Nephron (organoid): ENCODE data around the gene NPL.

Source experiments
- H3K27ac Mint-ChIP-seq, 3 experiments: 2 replicates each; pipeline ENCODE4 v1.8.0; 2020; ENCODE audit warnings: mixed read lengths in 3 of 3, mild to moderate bottlenecking in 2 of 3, moderate library complexity in 1 of 3
- H3K27me3 Mint-ChIP-seq: 2 replicates; pipeline ENCODE4 v1.8.0; 2021; ENCODE audit warnings: low read depth, mild to moderate bottlenecking, moderate library complexity, mixed read lengths
- H3K36me3 Mint-ChIP-seq: 2 replicates; pipeline ENCODE4 v1.8.0; 2020; ENCODE audit warnings: low read depth, mixed read lengths
- H3K4me1 Mint-ChIP-seq: 2 replicates; pipeline ENCODE4 v1.8.0; 2020; ENCODE audit warnings: mixed read lengths
- H3K4me3 Mint-ChIP-seq, 3 experiments: 2 replicates each; pipeline ENCODE4 v1.8.0; 2020; ENCODE audit warnings: mild to moderate bottlenecking in 3 of 3, mixed read lengths in 3 of 3, moderate library complexity in 2 of 3
- H3K9me3 Mint-ChIP-seq: 2 replicates; pipeline ENCODE4 v1.8.0; 2020; ENCODE audit warnings: mixed read lengths
- TF ChIP-seq, protein P1 (sequence below), 3 experiments: fragments of 200-600 bp; sonication (generic); IDR thresholded peaks; one replicate each; pipeline ENCODE4 v1.5.0; 2021; ENCODE audit warnings: antibody characterized with exemption in 3 of 3; ENCODE audit not compliant: unreplicated experiment in 3 of 3

Gene NPL

GRCh38 chr1:182764029-182764727 is 25.4 kb upstream of the NPL start:
- H3K36me3 Mint-ChIP-seq: no peaks in the 10 kb centered on the region
- TF ChIP-seq, protein P1, sequence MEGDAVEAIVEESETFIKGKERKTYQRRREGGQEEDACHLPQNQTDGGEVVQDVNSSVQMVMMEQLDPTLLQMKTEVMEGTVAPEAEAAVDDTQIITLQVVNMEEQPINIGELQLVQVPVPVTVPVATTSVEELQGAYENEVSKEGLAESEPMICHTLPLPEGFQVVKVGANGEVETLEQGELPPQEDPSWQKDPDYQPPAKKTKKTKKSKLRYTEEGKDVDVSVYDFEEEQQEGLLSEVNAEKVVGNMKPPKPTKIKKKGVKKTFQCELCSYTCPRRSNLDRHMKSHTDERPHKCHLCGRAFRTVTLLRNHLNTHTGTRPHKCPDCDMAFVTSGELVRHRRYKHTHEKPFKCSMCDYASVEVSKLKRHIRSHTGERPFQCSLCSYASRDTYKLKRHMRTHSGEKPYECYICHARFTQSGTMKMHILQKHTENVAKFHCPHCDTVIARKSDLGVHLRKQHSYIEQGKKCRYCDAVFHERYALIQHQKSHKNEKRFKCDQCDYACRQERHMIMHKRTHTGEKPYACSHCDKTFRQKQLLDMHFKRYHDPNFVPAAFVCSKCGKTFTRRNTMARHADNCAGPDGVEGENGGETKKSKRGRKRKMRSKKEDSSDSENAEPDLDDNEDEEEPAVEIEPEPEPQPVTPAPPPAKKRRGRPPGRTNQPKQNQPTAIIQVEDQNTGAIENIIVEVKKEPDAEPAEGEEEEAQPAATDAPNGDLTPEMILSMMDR (IDR thresholded peaks at IDR 0.05; ENCODE audit: unreplicated experiment in 3 of 3): no peak
- no peak overlapping the region for H3K4me3 Mint-ChIP-seq
- H3K9me3 Mint-ChIP-seq: no peaks in the 10 kb centered on the region
- peak overlapping the region; percentile 11 to 51 (median 15) for H3K27ac Mint-ChIP-seq
- H3K4me1 Mint-ChIP-seq: peaks cover 30% of the 10 kb centered on the region
- peaks cover 5% of the 10 kb centered on the region for H3K27me3 Mint-ChIP-seq

DNA sequence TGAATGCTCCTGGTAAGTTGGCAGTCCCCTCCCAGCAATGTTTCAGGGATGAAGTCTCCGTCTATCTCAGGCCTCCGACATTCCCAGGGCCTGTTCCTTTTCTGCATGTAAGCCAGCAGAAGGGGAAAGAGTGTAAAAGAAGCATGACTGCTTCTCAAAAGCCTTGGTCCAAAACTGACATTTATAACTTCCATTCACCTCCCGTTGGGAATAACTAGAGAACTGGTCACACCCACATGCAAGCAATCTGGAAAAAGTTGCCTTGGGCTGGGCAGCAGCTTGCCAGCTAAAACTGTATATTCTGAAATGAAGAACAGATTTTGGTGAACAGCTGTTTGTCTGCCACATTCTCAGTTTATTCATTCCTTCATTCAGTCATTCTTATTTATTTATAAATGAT is 24.2 kb upstream of the NPL start:
- Mint-ChIP-seq H3K4me1 (peaks cover 36% of the 10 kb centered on the region), H3K4me3 (no peak overlapping the region), H3K27me3 (peaks cover 5% of the 10 kb centered on the region), H3K36me3 (no peaks in the 10 kb centered on the region), H3K27ac (no peak overlapping the region), H3K9me3 (no peaks in the 10 kb centered on the region)
- TF ChIP-seq, protein P1 (IDR thresholded peaks at IDR 0.05; ENCODE audit: unreplicated experiment in 3 of 3): no peak

DNA sequence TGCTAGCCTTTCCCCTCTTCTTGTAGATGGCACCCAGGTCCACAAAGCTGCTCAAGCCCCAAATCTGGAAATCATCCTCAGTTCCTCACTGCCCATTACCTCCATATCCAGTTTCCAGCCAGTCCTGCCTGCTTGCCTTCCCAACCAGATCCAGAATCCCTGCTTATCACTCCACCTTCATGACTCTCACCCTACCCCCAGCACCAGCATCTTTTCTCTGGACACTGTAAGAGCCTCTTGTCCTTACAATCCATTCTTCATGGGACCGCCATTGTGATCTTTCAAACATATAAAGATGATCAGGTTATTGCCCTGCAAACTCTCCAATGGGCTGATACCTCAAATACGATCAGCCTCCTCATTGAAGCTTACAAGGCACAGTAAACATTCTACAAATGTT is 23.5 kb upstream of the NPL start:
- H3K27ac Mint-ChIP-seq: no peak overlapping the region
- no peak overlapping the region for H3K4me3 Mint-ChIP-seq
- TF ChIP-seq, protein P1 (IDR thresholded peaks at IDR 0.05; ENCODE audit: unreplicated experiment in 3 of 3): no peak
- no peaks in the 10 kb centered on the region for H3K9me3 Mint-ChIP-seq
- H3K4me1 Mint-ChIP-seq: peaks cover 37% of the 10 kb centered on the region
- peaks cover 5% of the 10 kb centered on the region for H3K27me3 Mint-ChIP-seq
- no peaks in the 10 kb centered on the region for H3K36me3 Mint-ChIP-seq

- TF ChIP-seq, protein P1 (IDR thresholded peaks at IDR 0.05; ENCODE audit: unreplicated experiment in 3 of 3): no peak
- Mint-ChIP-seq H3K36me3 (no peaks in the 10 kb centered on the region), H3K27me3 (peaks cover 5% of the 10 kb centered on the region), H3K4me1 (peaks cover 37% of the 10 kb centered on the region), H3K9me3 (no peaks in the 10 kb centered on the region), H3K4me3 (no peak overlapping the region), H3K27ac (no peak overlapping the region)
Measured at GRCh38 chr1:182766881-182767645, 22.5 kb upstream of the NPL start.

- TF ChIP-seq, protein P1 (IDR thresholded peaks at IDR 0.05; ENCODE audit: unreplicated experiment in 3 of 3): no peak
- Mint-ChIP-seq H3K27ac (peak overlapping the region in 2 of 3 experiments; percentile 24 to 38), H3K27me3 (peaks cover 6% of the 10 kb centered on the region), H3K36me3 (no peaks in the 10 kb centered on the region), H3K4me1 (peaks cover 34% of the 10 kb centered on the region), H3K4me3 (no peak overlapping the region), H3K9me3 (no peaks in the 10 kb centered on the region)
Measured at GRCh38 chr1:182768963-182769362, 20.6 kb upstream of the NPL start.
